ENCODE measurements around the gene BAHCC1.

DNA sequence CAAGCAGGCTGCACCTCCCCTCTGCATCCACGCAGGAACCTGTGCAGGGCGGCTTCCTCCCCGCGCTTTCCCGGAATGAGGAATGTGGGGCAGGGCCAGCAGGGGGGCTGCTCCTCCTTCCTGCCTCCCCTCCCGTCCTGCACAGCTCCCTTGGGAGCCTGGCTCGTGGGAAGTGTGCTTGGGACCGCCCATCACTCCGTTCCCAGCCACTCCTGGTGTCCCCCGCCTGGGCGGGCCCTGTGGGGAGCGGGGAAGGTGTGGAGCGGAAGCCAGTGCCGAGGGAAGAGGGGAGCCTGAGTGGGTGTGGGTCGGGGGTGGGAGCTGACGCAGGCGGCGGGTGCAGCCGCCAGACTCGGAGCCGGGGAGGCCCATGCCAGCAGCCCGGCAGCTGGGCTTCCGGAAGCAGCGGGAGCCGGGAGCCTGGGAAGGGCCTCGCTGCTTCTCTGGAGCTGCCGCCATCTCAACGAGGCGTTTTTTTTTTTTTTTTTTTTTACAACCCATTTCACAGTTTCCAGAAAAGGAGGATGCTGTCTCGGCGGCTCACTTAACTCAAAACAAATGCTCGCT lies 24.1 kb downstream of the BAHCC1 start:
- TF ChIP-seq, protein P1, sequence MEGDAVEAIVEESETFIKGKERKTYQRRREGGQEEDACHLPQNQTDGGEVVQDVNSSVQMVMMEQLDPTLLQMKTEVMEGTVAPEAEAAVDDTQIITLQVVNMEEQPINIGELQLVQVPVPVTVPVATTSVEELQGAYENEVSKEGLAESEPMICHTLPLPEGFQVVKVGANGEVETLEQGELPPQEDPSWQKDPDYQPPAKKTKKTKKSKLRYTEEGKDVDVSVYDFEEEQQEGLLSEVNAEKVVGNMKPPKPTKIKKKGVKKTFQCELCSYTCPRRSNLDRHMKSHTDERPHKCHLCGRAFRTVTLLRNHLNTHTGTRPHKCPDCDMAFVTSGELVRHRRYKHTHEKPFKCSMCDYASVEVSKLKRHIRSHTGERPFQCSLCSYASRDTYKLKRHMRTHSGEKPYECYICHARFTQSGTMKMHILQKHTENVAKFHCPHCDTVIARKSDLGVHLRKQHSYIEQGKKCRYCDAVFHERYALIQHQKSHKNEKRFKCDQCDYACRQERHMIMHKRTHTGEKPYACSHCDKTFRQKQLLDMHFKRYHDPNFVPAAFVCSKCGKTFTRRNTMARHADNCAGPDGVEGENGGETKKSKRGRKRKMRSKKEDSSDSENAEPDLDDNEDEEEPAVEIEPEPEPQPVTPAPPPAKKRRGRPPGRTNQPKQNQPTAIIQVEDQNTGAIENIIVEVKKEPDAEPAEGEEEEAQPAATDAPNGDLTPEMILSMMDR (IDR thresholded peaks at IDR 0.05) = no peak
- TF ChIP-seq, protein P2, sequence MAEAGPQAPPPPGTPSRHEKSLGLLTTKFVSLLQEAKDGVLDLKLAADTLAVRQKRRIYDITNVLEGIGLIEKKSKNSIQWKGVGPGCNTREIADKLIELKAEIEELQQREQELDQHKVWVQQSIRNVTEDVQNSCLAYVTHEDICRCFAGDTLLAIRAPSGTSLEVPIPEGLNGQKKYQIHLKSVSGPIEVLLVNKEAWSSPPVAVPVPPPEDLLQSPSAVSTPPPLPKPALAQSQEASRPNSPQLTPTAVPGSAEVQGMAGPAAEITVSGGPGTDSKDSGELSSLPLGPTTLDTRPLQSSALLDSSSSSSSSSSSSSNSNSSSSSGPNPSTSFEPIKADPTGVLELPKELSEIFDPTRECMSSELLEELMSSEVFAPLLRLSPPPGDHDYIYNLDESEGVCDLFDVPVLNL (CRISPR knock-in tag; IDR thresholded peaks at IDR 0.05; ENCODE audit: borderline replicate concordance, low read depth) = no peak
- TF ChIP-seq, protein P3, sequence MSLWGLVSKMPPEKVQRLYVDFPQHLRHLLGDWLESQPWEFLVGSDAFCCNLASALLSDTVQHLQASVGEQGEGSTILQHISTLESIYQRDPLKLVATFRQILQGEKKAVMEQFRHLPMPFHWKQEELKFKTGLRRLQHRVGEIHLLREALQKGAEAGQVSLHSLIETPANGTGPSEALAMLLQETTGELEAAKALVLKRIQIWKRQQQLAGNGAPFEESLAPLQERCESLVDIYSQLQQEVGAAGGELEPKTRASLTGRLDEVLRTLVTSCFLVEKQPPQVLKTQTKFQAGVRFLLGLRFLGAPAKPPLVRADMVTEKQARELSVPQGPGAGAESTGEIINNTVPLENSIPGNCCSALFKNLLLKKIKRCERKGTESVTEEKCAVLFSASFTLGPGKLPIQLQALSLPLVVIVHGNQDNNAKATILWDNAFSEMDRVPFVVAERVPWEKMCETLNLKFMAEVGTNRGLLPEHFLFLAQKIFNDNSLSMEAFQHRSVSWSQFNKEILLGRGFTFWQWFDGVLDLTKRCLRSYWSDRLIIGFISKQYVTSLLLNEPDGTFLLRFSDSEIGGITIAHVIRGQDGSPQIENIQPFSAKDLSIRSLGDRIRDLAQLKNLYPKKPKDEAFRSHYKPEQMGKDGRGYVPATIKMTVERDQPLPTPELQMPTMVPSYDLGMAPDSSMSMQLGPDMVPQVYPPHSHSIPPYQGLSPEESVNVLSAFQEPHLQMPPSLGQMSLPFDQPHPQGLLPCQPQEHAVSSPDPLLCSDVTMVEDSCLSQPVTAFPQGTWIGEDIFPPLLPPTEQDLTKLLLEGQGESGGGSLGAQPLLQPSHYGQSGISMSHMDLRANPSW (CRISPR knock-in tag; conservative IDR thresholded peaks at IDR 0.05; ENCODE audit: low read depth) = no peak
- TF ChIP-seq, protein P4, sequence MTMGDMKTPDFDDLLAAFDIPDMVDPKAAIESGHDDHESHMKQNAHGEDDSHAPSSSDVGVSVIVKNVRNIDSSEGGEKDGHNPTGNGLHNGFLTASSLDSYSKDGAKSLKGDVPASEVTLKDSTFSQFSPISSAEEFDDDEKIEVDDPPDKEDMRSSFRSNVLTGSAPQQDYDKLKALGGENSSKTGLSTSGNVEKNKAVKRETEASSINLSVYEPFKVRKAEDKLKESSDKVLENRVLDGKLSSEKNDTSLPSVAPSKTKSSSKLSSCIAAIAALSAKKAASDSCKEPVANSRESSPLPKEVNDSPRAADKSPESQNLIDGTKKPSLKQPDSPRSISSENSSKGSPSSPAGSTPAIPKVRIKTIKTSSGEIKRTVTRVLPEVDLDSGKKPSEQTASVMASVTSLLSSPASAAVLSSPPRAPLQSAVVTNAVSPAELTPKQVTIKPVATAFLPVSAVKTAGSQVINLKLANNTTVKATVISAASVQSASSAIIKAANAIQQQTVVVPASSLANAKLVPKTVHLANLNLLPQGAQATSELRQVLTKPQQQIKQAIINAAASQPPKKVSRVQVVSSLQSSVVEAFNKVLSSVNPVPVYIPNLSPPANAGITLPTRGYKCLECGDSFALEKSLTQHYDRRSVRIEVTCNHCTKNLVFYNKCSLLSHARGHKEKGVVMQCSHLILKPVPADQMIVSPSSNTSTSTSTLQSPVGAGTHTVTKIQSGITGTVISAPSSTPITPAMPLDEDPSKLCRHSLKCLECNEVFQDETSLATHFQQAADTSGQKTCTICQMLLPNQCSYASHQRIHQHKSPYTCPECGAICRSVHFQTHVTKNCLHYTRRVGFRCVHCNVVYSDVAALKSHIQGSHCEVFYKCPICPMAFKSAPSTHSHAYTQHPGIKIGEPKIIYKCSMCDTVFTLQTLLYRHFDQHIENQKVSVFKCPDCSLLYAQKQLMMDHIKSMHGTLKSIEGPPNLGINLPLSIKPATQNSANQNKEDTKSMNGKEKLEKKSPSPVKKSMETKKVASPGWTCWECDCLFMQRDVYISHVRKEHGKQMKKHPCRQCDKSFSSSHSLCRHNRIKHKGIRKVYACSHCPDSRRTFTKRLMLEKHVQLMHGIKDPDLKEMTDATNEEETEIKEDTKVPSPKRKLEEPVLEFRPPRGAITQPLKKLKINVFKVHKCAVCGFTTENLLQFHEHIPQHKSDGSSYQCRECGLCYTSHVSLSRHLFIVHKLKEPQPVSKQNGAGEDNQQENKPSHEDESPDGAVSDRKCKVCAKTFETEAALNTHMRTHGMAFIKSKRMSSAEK (CRISPR knock-in tag; IDR thresholded peaks at IDR 0.05; ENCODE audit: borderline replicate concordance) = no peak
- TF ChIP-seq TEAD4 (CRISPR knock-in tag; IDR thresholded peaks at IDR 0.05) (no peak), JUN (CRISPR knock-in tag; IDR thresholded peaks at IDR 0.05) (no peak), SMAD3 (CRISPR knock-in tag; IDR thresholded peaks at IDR 0.05; ENCODE audit: borderline replicate concordance) (no peak), TCF7 (CRISPR knock-in tag; IDR thresholded peaks at IDR 0.05; ENCODE audit: low read depth) (no peak)
